Suppressor macrophage (primary cell): ENCODE measurements around the gene ZDHHC19.
A peak's percentile ranks its signal among the peaks of the same experiment; 100 is the strongest.
"Not testable (repeated sequence)": the region's sequence is repeated elsewhere in the genome, so short reads cannot be mapped to it uniquely, and the experiment has no call there.

Source experiments
- DNase-seq, 4 experiments: peaks; one replicate each; pipeline ENCODE4 v3.0.0-alpha.2; 2020 to 2022

ZDHHC19 gene

GRCh38 chr3:196202516-196202970, 8.7 kb downstream of the ZDHHC19 start:
- peak; percentile 85 to 95 (median 94) for DNase-seq

GRCh38 chr3:196198771-196199753, 12.1 kb downstream of the ZDHHC19 start:
- DNase-seq = peak in 2 of 4 experiments; percentile 34 to 35

GRCh38 chr3:196198081-196198675, 13.0 kb downstream of the ZDHHC19 start:
- no peak for DNase-seq

- DNase-seq = no peak
Measured at GRCh38 chr3:196197524-196197923, 13.7 kb downstream of the ZDHHC19 start.

GRCh38 chr3:196195664-196196265, 15.4 kb downstream of the ZDHHC19 start:
- DNase-seq = no peak

GRCh38 chr3:196194542-196194915, 16.7 kb downstream of the ZDHHC19 start:
- no peak for DNase-seq

GRCh38 chr3:196193736-196194541, 17.3 kb downstream of the ZDHHC19 start:
- peak; percentile 94 to 97 (median 96) for DNase-seq

- DNase-seq = peak; percentile 67 to 79 (median 75)
Measured at GRCh38 chr3:196193133-196193735, 18.0 kb downstream of the ZDHHC19 start.

GRCh38 chr3:196192524-196193051, 18.6 kb downstream of the ZDHHC19 start:
- peak; percentile 48 to 70 (median 64) for DNase-seq

- peak; percentile 71 to 89 (median 86) for DNase-seq
Measured at GRCh38 chr3:196192036-196192523, 19.1 kb downstream of the ZDHHC19 start.

GRCh38 chr3:196189566-196190347, 21.4 kb downstream of the ZDHHC19 start:
- DNase-seq = no peak

GRCh38 chr3:196186651-196187573, 24.3 kb downstream of the ZDHHC19 start:
- peak in 2 of 4 experiments; percentile 47 to 62 for DNase-seq

- no peak for DNase-seq
Measured at GRCh38 chr3:196184881-196185280, 26.3 kb downstream of the ZDHHC19 start.

- DNase-seq = not testable (repeated sequence)
Measured at GRCh38 chr3:196184169-196184432, 27.1 kb downstream of the ZDHHC19 start.

GRCh38 chr3:196181127-196181546, 30.1 kb downstream of the ZDHHC19 start:
- DNase-seq = no peak

- no peak for DNase-seq
Measured at GRCh38 chr3:196180346-196180745, 30.9 kb downstream of the ZDHHC19 start.

GRCh38 chr3:196179380-196180308, 31.6 kb downstream of the ZDHHC19 start:
- DNase-seq = peak; percentile 85 to 95 (median 91)

- DNase-seq = no peak
Measured at GRCh38 chr3:196178993-196179379, 32.2 kb downstream of the ZDHHC19 start.
